ENCODE data around the gene KCNN3.

The KCNN3 gene

DNA sequence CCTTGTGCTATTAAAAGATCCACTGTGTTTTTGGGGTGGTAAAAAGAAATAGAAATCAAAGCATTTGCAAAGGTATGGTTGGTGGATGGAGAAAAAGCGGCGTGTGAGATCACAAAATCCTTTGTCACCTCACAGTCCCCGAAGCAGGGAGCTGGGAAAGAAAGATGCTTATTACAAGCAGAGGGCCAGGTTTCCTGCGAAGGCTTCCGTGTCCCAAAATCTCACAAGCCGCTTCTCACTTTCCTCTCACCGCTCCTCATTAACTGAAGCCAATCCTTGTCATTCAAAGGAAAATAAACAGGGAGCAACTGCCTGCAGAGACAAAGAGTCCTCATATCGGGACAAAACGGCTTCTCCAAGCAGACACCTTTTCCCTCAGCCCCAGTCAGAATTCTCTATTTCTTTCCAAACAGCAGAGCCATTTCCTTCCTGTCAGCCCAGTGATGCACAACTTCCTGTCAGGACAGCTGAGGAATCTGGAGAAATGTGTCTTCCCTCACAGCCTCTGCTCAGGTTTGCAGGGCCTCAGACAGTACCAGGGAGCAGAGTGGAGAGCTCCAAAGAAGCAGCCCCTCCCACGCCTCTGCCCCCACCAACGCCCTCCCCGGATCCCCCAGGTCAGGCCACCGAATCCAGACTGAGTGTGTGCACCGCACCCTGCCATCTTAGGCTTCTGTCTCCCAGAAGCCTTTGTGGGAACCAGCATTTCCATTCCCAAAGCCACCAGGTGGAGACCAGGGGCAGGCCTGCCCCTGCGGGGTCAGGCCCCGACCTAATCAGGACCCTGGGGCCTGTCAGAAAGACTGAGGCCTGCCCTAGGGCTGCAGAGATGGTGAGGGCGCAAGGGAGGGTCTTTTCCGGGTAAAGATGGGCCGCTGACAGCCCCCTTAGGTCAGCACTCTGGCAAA, 29.6 kb downstream of the KCNN3 start:
- no peak for DNase-seq

DNA sequence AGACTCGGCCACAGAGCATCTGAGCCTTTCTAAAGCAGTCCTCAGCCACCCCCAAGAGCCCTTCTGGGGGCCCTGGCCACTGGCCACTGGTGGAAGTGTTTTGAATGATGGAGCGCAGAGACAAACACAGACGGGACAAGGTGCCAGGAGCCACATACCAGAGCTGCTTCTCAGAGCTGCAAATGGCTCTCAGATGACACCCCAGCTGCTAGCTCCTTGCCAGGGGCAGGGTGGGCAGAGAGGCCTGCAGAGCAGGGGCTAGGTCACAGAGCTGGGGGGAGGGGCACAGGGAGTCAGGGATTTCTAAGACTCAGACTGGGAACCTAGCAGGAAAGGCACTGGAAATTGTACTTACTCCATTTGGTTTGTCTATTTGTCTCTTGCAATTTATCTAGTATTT, 30.4 kb downstream of the KCNN3 start:
- no peak for DNase-seq

GRCh38 chr1:154838988-154839387, 31.1 kb downstream of the KCNN3 start:
- no peak for DNase-seq

DNA sequence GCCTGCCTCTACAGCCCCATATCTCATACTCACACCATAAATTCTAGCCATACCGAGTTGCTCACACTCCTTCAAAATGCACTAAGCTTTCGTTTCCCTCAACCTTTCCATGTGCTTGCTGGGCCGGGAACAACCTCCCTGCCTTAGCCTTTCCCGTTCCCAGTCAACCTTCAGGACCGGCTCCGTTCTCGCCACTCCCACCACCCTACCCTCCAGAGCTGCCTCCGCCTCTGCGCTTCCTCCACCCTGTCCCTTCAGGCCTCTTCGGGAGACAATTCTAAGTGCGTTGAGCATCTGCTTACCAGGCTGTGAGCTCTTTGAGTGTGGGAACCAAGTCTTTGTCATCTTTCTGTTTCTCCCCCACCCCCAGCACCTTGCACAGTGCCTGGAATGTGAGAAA, 31.6 kb downstream of the KCNN3 start:
- no peak for DNase-seq

- DNase-seq = no peak
Observed at GRCh38 chr1:154837672-154838171, 32.4 kb downstream of the KCNN3 start.

GRCh38 chr1:154837034-154837671, 32.9 kb downstream of the KCNN3 start:
- no peak for DNase-seq

- DNase-seq = no peak
Observed at GRCh38 chr1:154835531-154836324, 34.4 kb downstream of the KCNN3 start.

DNA sequence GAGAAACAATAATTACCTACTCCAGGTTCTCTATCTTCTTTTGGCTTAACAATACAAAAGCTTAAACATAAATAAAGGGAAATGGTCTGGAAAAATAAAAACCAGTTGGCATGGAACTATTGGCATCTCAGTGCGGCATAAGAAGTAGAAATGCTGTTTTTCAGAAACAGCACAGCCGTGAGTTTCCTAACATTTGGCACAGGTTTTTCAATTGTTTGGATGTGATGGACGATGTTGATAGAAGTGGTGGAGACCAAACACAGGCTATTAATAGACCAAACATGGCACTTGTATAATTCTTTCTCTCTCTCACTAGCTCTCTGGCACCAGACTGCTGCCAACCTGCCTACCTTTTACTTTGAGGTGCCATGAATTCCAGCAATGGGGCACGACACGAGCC, 36.2 kb downstream of the KCNN3 start:
- DNase-seq = no peak

DNA sequence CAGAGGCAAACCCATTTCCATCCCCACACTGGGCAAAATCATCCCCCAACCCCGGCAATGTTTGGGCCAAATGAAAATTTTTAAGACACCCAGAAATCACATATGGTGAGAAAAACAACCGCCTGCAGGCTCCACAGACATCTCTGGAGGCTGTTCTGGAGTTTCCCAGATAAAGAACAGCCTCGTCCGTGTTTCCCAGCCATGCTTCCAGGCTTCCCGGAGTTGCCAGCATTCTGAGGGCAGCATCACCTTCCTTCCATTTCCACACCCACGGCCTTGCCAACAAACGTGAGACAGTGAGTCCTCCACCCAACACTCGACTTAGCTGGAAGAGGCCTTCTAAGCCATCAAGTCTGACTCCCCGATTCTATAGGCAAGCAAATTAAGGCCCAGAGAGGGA, 36.9 kb downstream of the KCNN3 start:
- DNase-seq = no peak

- no peak for DNase-seq
Observed at GRCh38 chr1:154832384-154832783, 37.7 kb downstream of the KCNN3 start.

- no peak for DNase-seq
Observed at GRCh38 chr1:154831462-154831861, 38.6 kb downstream of the KCNN3 start.

DNA sequence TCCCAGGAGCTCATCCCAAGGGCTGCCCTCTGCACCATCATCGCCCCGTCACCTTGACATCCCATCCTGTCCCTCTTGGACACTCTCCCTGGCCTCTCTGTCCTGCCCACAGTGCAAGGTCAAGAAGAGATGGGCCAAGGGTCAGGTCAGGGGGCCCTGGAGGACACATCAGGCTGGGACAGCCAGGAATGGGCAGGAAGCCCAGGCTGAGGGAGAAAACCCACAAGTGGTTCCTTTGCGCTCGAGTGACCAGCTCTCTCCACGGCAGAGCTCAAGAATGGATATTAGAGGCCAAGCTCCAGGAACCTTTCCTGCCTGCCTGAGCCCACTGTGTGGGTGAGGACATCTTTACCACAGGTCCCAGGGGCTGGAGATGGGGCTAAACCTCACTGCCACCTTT, 41.0 kb downstream of the KCNN3 start:
- no peak for DNase-seq

- DNase-seq = no peak
Observed at GRCh38 chr1:154824179-154825000, 45.7 kb downstream of the KCNN3 start.

DNA sequence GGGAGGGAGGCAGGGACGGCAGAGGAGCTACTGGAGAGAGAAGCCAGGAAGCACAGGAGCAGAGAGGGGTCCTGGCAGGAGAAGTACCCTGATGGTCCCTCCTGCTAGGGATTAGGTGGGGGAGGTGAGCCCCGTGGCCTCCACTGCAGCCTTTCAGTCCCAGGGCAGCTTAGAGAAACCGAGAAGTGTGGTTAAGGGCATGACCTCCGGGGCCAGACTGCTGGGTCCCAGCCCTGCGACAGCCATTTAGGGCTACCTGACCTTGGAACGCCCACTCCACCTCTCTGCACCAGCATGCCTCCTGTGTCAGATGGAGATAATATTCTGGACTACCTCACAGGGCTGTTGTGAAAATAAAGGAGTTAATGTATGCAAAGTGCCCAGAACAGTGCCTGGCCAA, 47.4 kb downstream of the KCNN3 start:
- DNase-seq = no peak

- no peak for DNase-seq
Observed at GRCh38 chr1:154822233-154822632, 47.8 kb downstream of the KCNN3 start.

DNA sequence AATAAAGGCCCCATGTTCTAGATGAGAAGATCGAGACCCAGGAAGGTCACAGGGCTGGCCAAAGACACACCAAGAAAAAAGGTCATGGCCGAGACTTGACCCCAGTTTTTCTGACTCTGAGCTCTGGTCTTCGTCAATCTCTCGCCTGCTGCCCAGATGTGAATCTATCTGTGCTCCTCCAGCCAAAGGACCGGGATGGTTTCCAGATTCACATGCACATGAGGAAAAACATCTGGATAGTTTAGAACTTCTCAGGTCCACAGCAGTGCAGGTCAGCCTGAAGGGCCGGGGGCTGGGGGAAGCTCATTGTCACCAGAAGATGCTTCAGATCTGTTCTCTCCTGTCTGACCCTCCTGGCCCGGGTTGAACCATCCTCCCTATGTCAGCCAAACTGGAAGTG, 49.0 kb downstream of the KCNN3 start:
- no peak for DNase-seq

- no peak for DNase-seq
Observed at GRCh38 chr1:154820646-154821045, 49.4 kb downstream of the KCNN3 start.

DNA sequence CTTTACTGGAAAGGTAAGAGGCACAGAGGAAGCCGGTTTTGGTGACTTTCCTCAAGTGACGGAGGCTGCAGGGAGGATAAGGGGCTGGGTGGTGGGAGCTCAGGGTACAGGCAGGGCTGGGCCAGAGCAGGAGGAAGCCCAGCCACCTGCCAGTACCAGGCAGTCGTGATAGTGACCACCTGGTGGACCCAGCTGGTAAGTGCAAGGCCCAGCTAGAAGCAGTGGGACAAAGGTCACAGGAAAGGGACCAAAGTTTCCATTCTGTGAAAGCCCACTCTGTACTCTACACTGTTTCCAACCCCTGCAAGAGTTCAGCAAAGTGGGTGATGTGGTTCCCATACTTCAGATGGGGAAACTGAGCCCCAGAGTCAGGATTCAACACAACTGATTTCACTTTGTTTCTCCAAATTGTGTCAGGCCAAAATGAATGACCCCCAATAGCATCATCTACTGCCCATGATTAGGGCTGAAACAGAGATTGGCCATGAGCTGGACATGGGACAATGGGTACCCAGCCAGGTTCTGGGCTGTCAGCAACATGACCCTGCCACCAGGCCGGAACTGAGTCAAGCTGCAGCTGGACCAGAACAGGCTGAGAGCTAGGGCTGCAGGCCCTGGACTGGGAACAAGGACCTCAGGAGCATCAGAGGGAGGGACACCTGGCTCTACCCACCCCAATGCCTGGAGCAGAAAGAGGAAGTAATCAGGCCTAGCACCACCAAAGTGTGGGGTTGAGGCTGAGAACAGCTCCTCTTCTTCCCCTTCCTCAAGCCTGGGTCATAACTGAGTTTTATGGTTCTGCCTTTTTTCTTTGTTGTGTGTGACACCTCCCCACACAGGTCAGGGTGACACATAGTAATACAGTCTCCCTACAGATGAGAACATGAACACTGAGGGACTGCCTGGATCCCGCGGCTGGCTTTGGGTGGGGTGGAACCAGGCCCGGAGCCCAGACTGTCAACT, 50.2 kb downstream of the KCNN3 start:
- DNase-seq = peak in 1 of 2 donors; percentile 15

- DNase-seq = no peak
Observed at GRCh38 chr1:154818911-154819310, 51.2 kb downstream of the KCNN3 start.

GRCh38 chr1:154816937-154817336, 53.1 kb downstream of the KCNN3 start:
- no peak for DNase-seq

GRCh38 chr1:154816369-154816768, 53.7 kb downstream of the KCNN3 start:
- no peak for DNase-seq
